ENCODE results near the gene ME2.

DNA sequence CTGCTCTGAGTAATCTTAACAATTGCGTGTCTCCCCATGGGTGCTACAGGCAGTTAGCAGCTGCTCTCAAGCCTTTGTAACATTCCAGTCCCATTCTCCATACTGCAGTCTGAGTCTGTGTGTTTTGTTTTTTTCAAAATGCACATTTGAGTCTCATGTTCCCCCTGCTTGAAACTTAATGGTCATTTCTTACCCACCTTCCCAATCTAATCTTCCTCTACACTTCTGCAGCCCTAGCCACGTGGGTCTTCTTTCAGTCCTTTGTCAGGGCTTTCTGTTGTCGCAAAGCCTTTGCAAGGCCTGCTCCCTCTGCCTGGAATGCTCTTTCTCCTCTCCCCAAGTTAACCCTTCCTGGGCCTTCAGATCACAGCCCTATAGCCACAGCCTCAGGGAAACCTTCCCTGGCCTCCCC, 113.4 kb downstream of the ME2 start:
- TF ChIP-seq, protein P1, sequence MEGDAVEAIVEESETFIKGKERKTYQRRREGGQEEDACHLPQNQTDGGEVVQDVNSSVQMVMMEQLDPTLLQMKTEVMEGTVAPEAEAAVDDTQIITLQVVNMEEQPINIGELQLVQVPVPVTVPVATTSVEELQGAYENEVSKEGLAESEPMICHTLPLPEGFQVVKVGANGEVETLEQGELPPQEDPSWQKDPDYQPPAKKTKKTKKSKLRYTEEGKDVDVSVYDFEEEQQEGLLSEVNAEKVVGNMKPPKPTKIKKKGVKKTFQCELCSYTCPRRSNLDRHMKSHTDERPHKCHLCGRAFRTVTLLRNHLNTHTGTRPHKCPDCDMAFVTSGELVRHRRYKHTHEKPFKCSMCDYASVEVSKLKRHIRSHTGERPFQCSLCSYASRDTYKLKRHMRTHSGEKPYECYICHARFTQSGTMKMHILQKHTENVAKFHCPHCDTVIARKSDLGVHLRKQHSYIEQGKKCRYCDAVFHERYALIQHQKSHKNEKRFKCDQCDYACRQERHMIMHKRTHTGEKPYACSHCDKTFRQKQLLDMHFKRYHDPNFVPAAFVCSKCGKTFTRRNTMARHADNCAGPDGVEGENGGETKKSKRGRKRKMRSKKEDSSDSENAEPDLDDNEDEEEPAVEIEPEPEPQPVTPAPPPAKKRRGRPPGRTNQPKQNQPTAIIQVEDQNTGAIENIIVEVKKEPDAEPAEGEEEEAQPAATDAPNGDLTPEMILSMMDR (conservative IDR thresholded peaks at IDR 0.05; ENCODE audit: low read length), result no peak
- no peak for TF ChIP-seq EZH2phosphoT487 (IDR thresholded peaks at IDR 0.05; ENCODE audit: borderline replicate concordance)

All from Loucy (cell line).